ENCODE data around the gene GARS1.

The GARS1 gene

GRCh38 chr7:30678805-30679204 lies 84.1 kb downstream of the GARS1 start:
- DNase-seq (ENCODE audit: low spot score) (no peak), FAIRE-seq (no peak)

GRCh38 chr7:30679664-30680063 lies 85.0 kb downstream of the GARS1 start:
- FAIRE-seq (no peak), DNase-seq (ENCODE audit: low spot score) (no peak)

- DNase-seq (ENCODE audit: low spot score) (no peak), FAIRE-seq (no peak)
These were observed 86.7 kb downstream of the GARS1 start for GRCh38 chr7:30681331-30681797.

- FAIRE-seq (no peak), DNase-seq (ENCODE audit: low spot score) (no peak)
These were observed 87.1 kb downstream of the GARS1 start for GRCh38 chr7:30681815-30682211.

GRCh38 chr7:30682212-30683083 lies 87.8 kb downstream of the GARS1 start, which contains the start of gene CRHR2:
TSS of gene CRHR2 (minus strand) at chr7:30682456. CDS start at chr7:30682280, 176 bp downstream.
- no peak for FAIRE-seq

GRCh38 chr7:30683306-30683705 lies 88.6 kb downstream of the GARS1 start:
- no peak for FAIRE-seq
- no peak for DNase-seq (ENCODE audit: low spot score)

More at GRCh38 chr7:30682212-30683083, 87.8 kb downstream of the GARS1 start, which contains the start of gene CRHR2:
- no peak for DNase-seq (ENCODE audit: low spot score)

All from RCC 7860 (cell line).